Measurements from ENCODE around the gene SLC24A3. TPM values are rescaled to one million over a fixed set of nuclear protein-coding genes. Genes with fewer than 3 reads are reported as not detected.

Gene SLC24A3
- total and polyA plus RNA-seq, 2 experiments from 2014 or later = 0.81 to 2.5 TPM

DNA sequence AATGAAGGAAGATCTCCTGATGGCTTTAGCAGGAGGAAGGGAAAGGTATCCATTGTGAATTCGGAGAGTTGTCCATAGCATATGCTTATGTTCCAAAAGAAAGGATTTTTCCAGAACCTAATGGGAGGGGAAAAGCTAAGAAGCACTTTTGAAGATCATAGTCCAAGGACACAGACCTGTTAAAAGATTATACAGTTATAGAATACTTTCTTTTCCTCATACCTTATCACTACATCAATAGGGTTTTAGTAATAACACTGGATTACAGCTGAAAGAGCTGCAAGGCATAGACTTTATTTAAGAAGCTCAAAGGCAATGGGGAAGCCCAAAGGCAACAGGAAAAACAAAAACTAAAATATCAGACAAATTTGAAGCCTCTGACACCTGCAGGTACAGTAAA, 39.8 kb upstream of the SLC24A3 start:
- peaks cover 12% of the 10 kb centered on the region for H3K9me3 Mint-ChIP-seq
- no peaks in the 10 kb centered on the region for H3F3A ChIP-seq (replicated peaks; ENCODE audit: low read depth)

More for the DNA sequence above, 39.8 kb upstream of the SLC24A3 start:
- no peak for TF ChIP-seq EZH2 (IDR thresholded peaks at IDR 0.05; ENCODE audit: low read depth, unreplicated experiment)
- no peak for TF ChIP-seq EZH2phosphoT487 (IDR thresholded peaks at IDR 0.05; ENCODE audit: unreplicated experiment)
- no peak for TF ChIP-seq STAT1 (IDR thresholded peaks at IDR 0.05; ENCODE audit: unreplicated experiment)
- TF ChIP-seq, protein P1, sequence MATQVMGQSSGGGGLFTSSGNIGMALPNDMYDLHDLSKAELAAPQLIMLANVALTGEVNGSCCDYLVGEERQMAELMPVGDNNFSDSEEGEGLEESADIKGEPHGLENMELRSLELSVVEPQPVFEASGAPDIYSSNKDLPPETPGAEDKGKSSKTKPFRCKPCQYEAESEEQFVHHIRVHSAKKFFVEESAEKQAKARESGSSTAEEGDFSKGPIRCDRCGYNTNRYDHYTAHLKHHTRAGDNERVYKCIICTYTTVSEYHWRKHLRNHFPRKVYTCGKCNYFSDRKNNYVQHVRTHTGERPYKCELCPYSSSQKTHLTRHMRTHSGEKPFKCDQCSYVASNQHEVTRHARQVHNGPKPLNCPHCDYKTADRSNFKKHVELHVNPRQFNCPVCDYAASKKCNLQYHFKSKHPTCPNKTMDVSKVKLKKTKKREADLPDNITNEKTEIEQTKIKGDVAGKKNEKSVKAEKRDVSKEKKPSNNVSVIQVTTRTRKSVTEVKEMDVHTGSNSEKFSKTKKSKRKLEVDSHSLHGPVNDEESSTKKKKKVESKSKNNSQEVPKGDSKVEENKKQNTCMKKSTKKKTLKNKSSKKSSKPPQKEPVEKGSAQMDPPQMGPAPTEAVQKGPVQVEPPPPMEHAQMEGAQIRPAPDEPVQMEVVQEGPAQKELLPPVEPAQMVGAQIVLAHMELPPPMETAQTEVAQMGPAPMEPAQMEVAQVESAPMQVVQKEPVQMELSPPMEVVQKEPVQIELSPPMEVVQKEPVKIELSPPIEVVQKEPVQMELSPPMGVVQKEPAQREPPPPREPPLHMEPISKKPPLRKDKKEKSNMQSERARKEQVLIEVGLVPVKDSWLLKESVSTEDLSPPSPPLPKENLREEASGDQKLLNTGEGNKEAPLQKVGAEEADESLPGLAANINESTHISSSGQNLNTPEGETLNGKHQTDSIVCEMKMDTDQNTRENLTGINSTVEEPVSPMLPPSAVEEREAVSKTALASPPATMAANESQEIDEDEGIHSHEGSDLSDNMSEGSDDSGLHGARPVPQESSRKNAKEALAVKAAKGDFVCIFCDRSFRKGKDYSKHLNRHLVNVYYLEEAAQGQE (IDR thresholded peaks at IDR 0.05; ENCODE audit: unreplicated experiment) = no peak
- TF ChIP-seq NANOG (IDR thresholded peaks at IDR 0.05; ENCODE audit: borderline replicate concordance) = no peak
- TF ChIP-seq, protein P2, sequence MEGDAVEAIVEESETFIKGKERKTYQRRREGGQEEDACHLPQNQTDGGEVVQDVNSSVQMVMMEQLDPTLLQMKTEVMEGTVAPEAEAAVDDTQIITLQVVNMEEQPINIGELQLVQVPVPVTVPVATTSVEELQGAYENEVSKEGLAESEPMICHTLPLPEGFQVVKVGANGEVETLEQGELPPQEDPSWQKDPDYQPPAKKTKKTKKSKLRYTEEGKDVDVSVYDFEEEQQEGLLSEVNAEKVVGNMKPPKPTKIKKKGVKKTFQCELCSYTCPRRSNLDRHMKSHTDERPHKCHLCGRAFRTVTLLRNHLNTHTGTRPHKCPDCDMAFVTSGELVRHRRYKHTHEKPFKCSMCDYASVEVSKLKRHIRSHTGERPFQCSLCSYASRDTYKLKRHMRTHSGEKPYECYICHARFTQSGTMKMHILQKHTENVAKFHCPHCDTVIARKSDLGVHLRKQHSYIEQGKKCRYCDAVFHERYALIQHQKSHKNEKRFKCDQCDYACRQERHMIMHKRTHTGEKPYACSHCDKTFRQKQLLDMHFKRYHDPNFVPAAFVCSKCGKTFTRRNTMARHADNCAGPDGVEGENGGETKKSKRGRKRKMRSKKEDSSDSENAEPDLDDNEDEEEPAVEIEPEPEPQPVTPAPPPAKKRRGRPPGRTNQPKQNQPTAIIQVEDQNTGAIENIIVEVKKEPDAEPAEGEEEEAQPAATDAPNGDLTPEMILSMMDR (conservative IDR thresholded peaks at IDR 0.05; ENCODE audit: low read depth in 2 of 2) = no peak
- TF ChIP-seq, protein P3, sequence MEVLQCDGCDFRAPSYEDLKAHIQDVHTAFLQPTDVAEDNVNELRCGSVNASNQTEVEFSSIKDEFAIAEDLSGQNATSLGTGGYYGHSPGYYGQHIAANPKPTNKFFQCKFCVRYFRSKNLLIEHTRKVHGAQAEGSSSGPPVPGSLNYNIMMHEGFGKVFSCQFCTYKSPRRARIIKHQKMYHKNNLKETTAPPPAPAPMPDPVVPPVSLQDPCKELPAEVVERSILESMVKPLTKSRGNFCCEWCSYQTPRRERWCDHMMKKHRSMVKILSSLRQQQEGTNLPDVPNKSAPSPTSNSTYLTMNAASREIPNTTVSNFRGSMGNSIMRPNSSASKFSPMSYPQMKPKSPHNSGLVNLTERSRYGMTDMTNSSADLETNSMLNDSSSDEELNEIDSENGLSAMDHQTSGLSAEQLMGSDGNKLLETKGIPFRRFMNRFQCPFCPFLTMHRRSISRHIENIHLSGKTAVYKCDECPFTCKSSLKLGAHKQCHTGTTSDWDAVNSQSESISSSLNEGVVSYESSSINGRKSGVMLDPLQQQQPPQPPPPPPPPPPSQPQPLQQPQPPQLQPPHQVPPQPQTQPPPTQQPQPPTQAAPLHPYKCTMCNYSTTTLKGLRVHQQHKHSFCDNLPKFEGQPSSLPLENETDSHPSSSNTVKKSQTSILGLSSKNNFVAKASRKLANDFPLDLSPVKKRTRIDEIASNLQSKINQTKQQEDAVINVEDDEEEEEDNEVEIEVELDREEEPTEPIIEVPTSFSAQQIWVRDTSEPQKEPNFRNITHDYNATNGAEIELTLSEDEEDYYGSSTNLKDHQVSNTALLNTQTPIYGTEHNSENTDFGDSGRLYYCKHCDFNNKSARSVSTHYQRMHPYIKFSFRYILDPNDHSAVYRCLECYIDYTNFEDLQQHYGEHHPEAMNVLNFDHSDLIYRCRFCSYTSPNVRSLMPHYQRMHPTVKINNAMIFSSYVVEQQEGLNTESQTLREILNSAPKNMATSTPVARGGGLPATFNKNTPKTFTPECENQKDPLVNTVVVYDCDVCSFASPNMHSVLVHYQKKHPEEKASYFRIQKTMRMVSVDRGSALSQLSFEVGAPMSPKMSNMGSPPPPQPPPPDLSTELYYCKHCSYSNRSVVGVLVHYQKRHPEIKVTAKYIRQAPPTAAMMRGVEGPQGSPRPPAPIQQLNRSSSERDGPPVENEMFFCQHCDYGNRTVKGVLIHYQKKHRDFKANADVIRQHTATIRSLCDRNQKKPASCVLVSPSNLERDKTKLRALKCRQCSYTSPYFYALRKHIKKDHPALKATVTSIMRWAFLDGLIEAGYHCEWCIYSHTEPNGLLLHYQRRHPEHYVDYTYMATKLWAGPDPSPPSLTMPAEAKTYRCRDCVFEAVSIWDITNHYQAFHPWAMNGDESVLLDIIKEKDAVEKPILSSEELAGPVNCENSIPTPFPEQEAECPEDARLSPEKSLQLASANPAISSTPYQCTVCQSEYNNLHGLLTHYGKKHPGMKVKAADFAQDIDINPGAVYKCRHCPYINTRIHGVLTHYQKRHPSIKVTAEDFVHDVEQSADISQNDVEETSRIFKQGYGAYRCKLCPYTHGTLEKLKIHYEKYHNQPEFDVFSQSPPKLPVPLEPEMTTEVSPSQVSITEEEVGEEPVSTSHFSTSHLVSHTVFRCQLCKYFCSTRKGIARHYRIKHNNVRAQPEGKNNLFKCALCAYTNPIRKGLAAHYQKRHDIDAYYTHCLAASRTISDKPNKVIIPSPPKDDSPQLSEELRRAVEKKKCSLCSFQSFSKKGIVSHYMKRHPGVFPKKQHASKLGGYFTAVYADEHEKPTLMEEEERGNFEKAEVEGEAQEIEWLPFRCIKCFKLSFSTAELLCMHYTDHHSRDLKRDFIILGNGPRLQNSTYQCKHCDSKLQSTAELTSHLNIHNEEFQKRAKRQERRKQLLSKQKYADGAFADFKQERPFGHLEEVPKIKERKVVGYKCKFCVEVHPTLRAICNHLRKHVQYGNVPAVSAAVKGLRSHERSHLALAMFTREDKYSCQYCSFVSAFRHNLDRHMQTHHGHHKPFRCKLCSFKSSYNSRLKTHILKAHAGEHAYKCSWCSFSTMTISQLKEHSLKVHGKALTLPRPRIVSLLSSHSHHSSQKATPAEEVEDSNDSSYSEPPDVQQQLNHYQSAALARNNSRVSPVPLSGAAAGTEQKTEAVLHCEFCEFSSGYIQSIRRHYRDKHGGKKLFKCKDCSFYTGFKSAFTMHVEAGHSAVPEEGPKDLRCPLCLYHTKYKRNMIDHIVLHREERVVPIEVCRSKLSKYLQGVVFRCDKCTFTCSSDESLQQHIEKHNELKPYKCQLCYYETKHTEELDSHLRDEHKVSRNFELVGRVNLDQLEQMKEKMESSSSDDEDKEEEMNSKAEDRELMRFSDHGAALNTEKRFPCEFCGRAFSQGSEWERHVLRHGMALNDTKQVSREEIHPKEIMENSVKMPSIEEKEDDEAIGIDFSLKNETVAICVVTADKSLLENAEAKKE (CRISPR knock-in tag; IDR thresholded peaks at IDR 0.05) = no peak
- no peak for TF ChIP-seq ZNF114 (CRISPR knock-in tag; IDR thresholded peaks at IDR 0.05)
- no peak for TF ChIP-seq POLR2AphosphoS5 (IDR thresholded peaks at IDR 0.05; ENCODE audit: low read depth)
- no peak for TF ChIP-seq JUNB (IDR thresholded peaks at IDR 0.05; ENCODE audit: unreplicated experiment)
- no peak for TF ChIP-seq CREB1 (CRISPR knock-in tag; IDR thresholded peaks at IDR 0.05; ENCODE audit: low read depth)
- H3K4me1 Mint-ChIP-seq = no peaks in the 10 kb centered on the region
- peaks cover 2% of the 10 kb centered on the region for H3K27me3 Mint-ChIP-seq (ENCODE audit: insufficient read depth, low read depth, poor library complexity)
- Histone ChIP-seq H4K20me1 (replicated peaks; ENCODE audit: insufficient read depth) (no peaks in the 10 kb centered on the region), H3K27ac (ENCODE audit: low read depth) (no peak overlapping the region), H3K4me1 (ENCODE audit: insufficient read depth) (no peaks in the 10 kb centered on the region), H3K79me2 (replicated peaks; ENCODE audit: insufficient read depth) (no peaks in the 10 kb centered on the region), H3K36me3 (ENCODE audit: insufficient read depth) (no peaks in the 10 kb centered on the region; the same call in 1 of the 2 replicates), H3K4me2 (no peak overlapping the region), H2AFZ (no peak overlapping the region), H3K4me3 (no peak overlapping the region), H3K27me3 (ENCODE audit: insufficient read depth) (no peaks in the 10 kb centered on the region), H3K9me2 (ENCODE audit: insufficient read depth) (peaks cover 3% of the 10 kb centered on the region; the same call in 1 of the 2 replicates)
- DNase-seq (ENCODE audit: low spot score) (no peak), ATAC-seq (no peak)
- H3K27ac Mint-ChIP-seq = no peak overlapping the region
- H3K4me3 Mint-ChIP-seq = no peak overlapping the region
- H3K36me3 Mint-ChIP-seq (ENCODE audit: low read depth) = peaks cover 13% of the 10 kb centered on the region
